ENCODE data around the gene UBD.

UBD gene

DNA sequence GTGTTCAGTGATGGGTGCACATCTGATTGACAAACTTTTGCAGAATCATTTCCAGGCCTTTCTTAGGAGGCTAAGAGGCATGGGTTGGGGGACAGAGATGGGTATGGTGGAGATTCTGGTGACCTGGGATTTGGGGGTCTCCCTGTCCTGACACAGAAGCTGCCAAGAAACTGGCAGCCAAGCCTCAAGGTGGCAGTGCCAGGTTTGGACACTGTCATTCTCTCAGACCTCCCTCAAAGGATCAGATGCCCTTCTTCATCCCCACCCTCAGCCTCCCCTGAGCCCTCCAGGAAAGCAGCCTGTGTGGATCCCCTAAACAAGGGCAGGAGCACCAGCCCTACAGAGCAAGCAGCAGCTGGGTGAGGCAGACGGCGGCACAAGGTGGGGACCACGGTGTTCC, 53.7 kb downstream of the UBD start:
- Histone ChIP-seq H3K36me3 (ENCODE audit: insufficient read depth, low read length) (no peaks in the 10 kb centered on the region), H3K9ac (ENCODE audit: low read depth, low read length) (no peak overlapping the region), H3K9me3 (ENCODE audit: control insufficient read depth, insufficient read depth, low read length) (no peaks in the 10 kb centered on the region), H3K4me1 (ENCODE audit: insufficient read depth, low read length) (no peaks in the 10 kb centered on the region; the same call in 1 of the 2 replicates)
